Stromal cell of bone marrow (primary cell): Measurements from ENCODE around the gene TECR.
"Not testable (repeated sequence)": the region's sequence is repeated elsewhere in the genome, so short reads cannot be mapped to it uniquely, and the experiment has no call there.

Experiments used
- DNase-seq: peaks from one replicate; pipeline ENCODE4 v3.0.0-alpha.2; 2012; ENCODE audit warnings: low read depth

The TECR gene, protein sequence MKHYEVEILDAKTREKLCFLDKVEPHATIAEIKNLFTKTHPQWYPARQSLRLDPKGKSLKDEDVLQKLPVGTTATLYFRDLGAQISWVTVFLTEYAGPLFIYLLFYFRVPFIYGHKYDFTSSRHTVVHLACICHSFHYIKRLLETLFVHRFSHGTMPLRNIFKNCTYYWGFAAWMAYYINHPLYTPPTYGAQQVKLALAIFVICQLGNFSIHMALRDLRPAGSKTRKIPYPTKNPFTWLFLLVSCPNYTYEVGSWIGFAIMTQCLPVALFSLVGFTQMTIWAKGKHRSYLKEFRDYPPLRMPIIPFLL

DNA sequence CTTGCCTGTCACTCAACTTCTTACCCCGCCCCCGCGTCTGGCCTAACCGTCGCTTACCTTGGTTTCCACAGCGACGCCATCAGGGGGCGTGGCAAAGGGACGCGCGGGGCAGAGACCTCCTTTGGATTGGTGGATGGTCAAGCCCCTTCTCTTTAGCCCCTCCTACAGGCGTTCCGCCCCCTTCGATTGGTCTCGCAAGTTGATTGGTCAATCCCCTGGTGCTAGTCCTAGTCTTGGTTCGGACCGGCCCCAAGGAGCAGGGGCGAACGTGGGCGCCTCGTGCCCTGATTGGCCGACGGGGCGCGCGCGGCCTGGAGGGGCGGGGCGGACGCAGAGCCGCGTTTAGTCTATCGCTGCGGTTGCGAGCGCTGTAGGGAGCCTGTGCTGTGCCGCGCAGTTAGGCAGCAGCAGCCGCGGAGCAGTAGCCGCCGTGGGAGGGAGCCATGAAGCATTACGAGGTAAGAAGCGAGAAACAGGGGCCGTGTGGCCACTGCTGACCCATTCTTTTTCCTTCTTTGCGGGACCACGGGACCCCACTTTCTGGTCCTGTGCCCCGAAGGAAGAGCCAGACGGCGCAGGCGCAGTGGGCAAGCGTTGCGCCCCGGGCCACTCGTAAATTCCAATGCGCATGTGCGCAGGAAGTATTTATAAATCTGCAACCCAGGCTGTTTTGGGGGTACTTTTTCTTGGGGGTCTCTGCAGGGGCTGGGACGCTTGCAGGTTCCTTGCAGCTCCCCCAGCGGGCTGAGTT lies at the start of gene TECR:
TSS of gene TECR (plus strand) at position 341 of the 751 bp plus-strand sequence. CDS start at position 444, 103 bp downstream.
- DNase-seq = peak; percentile 100

DNA sequence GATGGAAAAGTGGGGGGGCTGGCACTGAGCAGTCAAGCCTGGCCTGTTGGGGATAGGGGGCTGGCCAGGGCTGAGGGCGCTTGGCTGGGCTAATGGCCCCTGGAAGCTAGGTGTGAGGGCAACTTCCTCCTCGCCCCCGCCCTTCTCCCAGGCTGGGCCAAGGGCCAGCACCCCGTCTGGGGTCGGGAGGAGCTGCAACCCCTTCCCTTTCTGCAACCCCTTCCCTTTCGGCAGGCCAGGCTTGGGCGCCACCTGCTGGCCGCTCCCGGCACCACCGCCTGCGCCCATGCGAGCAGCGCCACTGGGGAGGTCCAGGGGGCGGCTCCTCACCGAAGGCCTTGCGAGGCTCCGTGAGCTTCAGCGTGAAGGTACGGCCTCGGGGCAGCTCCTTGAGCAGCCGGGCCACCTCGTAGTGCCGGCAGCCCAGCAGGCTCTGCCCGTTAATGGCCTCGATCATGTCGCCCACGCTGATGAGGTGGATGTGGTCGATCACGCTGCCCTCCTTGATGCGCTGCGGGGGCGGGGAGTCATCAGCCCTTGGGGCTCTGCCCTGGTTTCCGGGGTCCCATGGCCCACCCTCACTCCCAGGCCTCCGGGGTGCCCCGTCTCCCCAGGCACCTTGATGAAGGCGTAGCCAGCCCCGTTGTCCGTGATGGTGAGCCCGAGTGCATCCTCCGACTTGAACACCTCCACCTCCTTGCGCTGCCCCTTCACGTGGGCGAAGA lies 49.3 kb upstream of the TECR start:
- DNase-seq = no peak

DNA sequence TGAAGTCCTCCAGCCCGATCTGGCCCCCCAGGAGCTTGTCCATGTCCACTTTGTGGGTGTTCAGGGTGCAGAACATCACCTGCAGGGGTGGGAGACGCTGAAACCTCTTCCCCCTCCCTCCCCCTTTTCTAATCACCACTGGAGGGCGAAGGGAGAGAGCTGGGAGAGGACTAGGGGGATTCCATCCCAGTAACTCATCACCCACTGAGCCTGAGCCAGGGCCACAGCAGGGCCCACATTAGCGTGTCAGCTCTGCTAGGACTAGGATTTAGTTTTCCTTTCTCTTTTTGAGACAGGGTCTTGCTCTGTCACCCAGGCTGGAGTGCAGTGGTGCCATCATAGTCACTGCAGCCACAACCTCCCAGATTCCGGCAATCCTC lies 48.7 kb upstream of the TECR start:
- DNase-seq = no peak

DNA sequence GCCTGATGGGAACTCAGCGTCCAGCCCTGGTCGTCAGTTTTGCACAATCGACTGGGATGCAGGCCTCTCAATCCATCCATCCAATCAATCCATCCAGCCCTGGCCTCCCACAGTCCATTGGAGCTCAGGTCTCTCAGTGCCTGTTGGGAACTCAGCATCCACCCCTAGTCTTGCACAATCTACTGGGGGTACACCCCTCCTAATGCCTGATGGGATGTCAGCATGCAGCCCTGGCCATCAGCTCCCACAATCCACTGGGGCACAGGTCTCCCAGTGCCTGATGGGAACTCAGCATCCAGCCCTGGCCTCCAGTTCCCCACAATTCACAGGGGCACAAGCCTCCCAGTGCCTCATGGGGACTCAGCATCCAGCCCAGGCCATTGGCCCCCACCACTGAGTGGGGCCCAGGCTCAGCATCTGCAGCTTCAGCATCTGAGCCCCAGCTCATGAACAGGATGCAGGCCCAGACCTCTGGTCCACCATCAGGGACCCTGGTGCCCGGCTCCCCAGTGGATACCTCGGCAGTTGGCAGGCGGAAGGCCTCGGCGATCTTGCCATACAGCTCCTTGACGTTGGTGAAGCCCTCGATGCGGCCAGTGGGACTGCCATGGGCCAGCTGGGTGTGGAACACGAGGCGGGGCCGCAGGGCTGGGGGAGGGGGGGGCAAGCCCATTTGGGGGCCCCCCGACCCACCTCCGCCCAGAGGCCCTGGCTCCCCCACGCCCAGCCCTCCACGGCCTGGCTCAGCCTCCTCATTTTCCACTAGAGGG lies 47.0 kb upstream of the TECR start:
- no peak for DNase-seq

DNA sequence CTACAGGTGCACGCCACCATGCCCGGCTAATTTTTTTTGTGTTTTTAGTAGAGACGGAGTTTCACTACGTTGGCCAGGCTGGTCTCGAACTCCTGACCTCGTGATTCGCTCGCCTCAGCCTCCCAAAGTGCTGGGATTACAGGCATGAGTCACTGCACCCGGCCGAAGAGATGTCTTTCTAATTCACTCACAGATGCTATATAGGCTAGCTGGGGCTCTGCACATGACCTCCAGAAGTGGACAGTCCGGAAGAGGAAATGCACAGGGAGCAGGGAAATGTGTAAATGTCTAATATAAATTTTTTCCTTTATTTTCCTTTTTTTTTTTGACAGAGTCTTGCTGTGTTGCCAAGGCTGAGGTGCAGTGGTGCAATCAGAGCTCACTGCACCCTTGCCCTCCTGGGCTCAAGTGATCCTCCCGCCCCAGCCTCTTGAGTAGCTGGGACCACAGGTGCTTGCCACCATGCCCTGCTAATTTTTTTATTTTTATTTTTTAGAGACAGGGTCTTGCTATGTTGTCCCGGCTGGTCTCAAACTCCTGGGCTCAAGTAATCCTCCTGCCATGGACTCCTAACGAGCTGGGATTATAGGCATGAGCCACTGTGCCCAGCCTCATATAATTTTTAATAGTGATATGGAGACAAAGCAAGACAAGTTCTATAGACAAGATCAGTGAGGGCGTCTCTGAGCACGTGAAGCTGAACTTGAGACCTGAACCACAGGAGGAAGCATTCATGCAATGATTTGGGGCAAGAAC lies 41.8 kb upstream of the TECR start:
- no peak for DNase-seq

DNA sequence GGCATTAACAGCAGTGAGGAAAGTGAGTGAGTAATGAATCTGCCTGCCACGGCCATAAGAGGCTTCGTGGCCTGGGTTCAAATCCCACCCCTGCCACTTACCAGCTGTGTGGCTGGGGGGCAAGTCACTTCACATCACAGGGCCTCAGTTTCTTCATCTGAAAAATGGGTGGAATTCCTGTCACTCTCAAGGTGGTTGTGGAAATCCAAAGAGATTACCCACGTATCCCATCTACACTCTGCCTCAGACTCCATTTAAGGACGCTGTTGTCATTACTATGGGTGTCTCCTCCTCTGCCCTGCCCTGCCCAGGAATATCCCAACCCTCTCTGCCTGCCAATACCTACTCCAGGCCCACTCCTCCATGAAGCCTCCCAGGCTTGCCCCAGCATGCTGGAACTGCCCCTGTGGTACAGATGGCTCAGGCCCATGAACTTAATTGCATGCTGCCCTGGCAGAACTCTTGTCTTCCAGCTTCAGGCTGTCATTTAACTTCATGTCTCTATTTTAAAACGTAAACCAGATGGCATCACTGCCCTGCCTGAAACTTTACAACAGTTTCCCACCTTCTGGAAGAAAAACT lies 36.5 kb upstream of the TECR start:
- DNase-seq = no peak

DNA sequence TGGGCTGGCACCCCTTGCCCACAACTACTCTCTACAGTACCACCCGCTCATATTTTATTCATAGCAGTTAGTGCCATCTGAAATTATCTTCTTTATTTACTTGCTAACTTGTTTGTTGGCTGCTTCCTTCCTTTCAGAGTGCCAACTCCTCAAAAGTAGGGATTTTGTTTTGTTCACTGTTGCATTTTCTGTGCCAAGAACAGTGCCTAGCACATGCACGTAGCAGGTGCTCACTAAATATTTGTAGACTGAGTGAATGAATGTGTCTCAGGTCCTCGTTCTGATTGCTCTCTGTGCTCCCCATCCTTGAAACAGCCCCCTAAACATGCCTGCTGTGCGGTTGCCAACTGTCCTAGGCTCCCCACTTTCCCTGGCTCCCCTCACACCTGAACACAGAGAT lies 35.0 kb upstream of the TECR start:
- DNase-seq = no peak

DNA sequence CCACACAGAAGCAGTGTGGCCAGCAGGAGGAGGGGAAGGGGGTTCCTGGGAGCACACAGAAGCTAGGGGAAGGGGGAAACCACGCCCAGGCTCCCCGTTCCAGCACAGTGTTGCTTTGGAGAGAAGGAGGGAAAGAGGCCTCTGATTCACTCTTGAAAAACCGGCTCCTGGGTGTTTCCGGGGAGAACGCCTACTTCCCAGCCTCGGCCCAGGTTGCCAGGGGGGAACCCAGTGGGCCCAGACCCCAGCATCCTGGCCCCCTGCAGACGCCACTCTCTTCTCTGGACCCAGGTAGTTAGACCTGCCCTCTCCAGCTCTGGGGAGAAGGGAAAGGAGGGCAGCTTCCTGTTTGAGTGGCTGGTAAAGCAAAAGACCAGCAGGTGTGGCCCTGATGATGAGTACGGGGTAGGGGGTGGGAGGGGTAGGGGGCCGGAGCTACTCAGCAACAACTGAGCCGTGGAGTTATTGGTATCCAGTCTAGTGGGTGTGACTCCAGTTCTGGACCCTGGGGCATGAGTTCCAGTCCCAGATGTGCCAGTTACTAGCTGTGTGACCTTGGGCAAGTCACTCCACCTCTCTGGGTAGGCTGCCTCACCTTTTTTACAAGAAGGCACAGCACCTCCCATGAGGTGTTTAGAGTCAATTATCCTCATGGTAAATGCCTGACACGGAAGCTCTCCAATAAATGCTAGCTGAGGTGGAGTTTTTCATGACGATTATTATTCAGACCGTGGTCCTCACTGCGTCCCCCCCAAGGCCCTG lies 34.3 kb upstream of the TECR start:
- DNase-seq = no peak

DNA sequence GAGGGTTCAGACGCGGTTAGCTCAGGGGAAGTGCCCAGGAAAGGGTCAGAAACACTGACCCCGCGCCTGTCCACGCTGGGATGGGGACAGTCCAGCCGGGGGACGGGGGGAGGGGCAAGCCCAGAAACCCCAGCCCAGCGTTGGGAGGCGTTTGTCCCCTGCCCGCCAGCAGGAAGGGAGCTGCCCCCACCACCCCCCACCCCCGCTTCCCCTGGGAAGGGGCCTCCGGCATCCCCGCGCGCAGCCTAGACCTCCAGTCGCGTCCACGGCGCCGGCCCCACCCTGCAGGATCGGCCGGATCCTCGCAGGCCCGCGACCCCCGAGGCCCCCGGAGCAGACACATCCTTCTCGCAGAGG lies 33.7 kb upstream of the TECR start:
- no peak for DNase-seq

DNA sequence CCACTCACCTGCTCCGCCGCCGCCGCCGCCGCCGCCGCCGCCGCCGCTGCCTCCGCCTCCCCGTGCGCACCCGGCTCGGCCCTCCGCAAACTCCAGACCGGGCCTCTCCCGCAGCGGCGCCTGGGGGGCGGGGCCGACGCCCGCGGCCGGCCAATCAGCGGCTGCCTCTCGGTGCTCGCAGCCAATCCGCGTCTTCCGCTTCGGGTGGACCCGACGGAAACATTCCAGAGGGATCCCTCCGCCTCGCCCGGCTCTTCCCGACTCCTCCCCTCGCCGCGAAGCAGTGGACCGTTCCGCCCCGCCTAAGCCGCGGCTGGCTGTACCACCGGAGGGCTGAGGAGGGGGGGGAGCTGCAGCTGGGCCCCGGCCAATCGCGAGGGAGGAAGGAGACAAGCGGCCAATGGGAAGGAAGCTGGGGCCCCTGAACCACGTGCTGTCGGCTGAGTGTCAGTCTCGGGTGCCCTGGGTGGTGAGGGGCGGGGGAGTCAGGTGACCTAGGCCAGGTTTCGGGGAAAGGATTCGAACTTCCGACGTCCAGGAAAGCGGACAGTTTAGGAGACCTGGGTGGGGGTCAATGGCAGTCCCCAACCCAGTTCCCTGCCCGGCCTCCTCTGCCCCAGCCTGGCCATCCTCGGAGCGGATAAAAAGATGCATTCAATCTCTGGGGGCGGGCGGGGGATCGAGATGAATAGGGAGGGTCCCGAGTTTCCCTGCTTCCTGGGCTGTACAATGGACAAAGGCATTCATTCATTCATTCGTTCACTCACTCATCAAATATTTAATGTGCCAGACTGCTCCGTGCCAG lies 33.2 kb upstream of the TECR start, which contains the start of gene GIPC1:
TSS of gene GIPC1 (minus strand) at position 99 of the 805 bp plus-strand sequence. CDS start 13,151 bp downstream, outside the sequence.
- DNase-seq = peak; percentile 96

DNA sequence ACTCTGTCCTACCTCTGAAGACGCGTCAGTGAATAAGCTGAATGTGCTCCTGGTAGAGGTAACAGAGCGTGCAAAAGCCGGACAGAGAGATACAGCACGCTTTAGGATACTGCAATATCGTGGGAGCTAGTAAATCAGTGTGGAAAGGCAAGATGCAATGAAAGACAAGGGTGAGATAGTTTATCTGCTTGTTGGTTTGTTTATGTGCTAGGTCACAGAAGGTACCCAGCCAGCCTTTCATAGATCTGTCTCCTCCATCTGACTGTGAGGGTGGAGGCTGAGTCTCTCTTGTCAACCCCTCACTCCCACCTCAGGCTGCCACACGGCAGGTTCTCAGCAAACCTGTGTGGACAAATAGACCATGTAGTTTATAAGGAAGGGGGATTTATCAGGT lies 32.6 kb upstream of the TECR start:
- DNase-seq = no peak

DNA sequence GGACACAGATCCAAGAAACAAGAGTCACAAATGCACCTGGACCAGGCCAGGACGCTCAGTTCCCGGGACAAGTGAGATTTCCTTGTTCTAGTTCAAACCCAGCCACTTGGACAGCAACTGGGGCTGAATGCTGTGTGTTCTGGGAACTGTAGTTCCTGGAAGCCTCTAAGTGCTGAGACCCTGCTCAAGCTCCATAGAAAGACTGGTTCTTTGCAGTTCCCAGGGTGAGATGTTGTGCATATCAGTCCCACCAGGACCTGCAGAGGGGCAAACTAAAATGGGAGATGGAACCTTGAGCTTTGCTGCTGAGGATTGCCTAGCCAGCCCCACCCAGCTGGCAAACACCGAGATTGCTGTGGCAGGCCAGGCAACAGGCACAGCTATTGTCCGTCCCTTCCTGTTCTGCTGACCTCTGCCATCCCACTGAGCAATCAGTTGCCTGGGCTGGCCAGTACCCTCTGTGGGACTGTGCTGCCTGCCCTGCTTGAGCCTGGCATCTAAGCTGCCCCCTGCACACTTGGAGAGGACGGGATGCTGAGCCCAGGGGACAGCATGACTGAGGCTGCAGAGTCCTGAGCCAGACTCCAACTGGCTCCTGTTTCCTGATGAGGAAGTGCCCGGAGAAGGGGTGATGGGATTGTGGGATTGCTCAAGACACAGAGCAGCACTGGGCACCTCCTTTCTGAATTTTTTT lies 32.0 kb upstream of the TECR start:
- DNase-seq = no peak

DNA sequence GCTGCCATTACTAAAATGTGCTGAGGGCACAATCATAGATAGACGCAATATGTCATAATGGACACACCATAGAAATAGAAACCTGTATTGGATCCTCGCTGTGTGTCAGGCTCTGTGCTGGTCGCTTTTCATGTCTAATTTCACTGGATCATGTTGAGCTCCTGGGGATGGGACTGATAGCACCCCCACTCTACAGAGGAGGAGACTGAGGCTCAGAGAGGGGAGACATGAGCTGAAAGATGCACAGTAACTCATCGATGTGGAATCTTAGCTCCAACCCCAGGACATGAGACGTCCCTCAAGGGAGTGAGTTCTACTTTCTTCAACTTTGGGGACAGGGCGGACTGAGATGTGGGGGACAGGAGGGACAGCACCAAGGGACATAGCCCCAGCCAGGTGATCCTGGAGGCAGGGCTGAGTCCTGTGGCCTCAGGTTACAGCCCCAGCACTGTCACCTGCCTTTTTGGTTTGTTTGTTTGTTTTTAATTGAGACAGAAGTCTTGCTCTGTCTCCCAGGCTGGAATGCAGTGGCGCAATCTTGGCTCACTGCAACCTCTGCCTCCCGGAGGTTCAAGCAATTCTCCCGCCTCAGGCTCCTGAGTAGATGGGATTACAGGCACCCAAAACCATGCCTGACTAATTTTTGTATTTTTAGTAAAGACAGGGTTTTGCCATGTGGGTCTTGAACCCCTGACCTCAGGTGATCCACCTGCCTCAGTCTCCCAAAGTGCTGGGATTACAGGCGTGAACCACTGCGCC lies 26.9 kb upstream of the TECR start:
- no peak for DNase-seq

DNA sequence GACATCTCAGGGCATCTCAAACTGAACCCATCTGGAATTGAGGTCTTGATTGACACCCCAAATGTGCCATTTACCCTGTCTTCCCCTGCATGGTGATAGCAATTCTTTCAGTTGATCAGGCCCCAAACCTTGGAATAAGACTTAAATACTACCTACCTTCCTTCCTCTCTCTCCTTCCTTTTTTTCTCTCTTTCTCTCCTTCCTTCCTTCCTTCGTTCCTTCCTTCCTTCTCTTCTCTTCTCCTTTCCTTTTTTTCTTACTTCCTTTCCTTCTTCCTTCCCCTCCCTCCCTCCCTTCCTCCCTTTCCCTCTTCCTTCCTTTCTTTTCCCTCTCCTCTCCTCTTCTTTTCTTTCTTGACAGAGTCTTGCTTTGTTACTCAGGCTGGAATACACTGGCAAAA lies 26.1 kb upstream of the TECR start:
- DNase-seq = no peak

DNA sequence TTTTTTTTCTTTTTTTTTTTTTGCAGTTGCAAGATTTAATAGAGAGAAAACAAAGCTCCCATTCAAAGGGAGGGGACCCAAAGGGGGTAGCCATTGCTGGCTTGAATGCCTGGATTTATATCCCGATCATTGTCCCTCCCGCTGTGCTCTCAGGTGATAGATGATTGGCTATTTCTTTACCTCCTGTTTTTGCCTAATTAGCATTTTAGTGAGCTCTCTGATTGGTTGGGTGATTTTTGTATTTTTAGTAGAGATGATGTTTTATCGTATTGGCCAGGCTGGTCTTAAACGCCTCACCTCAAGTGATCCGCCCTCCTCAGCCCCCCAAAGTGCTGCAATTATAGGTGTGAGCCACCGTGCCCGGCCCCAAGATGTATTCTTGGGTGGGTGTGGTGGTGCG lies 24.8 kb upstream of the TECR start:
- DNase-seq = not testable (repeated sequence)

DNA sequence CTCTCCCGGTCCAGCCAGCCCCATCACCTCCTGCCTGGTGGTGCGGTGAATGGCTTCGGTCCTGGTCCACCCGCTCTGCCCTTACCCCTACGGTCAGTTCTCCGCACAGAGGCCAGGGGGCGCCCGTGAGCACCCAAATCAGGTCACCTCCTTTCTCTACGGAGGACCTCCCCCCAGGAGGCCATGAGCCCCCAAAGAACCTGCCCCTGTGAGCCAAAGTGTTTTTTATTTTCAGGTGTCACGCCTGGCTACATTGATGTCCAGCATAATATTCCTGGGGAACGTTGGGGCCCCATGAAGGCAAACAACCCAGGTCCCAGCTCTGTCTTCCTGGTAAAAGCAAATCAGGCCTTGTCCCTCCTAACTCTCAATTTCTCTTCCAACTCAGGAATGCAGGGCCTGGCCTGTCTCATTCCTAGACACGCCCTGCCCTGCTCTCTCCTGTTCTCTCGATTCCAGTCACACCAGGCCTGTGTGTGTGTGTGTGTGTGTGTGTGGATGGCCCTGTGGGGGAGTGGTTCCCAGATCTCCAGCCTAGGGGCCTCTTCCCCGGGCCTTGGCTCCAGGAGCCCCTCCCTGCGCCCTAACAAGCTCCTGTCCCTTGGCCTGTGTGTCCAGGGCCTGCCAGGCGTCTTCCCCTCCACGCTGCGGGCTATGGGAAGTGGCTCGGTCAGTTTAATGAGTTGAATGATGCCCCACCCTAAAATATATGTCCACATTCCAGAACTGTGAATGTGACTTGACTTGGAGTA lies 23.7 kb upstream of the TECR start:
- DNase-seq = no peak
